HG03135 (cell line): ENCODE data around the gene RSPH4A.
"Not testable (repeated sequence)": the region's sequence is repeated elsewhere in the genome, so short reads cannot be mapped to it uniquely, and the experiment has no call there.

Experiments used
- ATAC-seq: cut with Tn5 transposase; IDR thresholded peaks from one replicate; pipeline ENCODE4 v1.9.1; 2021; ENCODE audit warnings: mild to moderate bottlenecking, moderate library complexity; ENCODE audit not compliant: unreplicated experiment

Gene RSPH4A

DNA sequence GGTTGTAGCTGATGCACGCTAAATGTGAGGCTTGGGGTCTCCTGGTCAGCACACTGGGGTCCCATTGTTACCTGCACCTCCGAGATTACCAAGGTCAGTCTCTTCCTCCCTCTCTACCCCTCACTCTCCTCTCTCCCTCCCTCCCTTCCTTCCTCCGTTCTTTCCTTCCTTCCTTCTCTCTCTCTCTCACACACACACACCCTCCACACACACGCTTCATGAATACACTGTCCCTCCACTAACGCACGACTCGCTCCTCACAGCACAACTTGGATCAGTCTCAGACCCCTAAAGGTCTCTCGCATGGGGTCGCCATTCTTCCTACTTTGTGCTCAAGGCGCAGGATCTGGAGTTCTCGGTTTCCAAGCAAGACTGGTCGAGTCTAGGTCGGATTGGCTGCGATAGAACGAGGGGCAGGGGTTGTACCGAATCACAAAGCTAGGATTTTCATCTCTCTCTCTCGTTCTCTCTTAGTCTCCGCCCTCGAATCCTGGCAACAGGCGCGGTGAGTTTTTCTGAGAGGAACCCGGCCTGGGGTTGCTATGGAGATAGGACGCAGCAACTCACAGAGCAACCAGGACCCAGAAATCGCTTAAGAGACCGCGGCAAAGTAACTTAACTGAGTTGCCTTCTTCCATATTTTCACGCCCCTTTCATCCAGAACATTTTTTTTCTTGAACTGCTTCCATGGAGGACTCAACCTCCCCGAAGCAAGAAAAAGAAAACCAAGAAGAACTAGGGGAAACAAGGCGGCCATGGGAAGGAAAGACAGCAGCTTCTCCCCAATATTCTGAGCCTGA, at the start of gene RSPH4A:
RSPH4A (plus strand) TSS at position 543 of the 800 bp plus-strand sequence; CDS start at position 688, 145 bp downstream.
- peak; percentile 99 for ATAC-seq

DNA sequence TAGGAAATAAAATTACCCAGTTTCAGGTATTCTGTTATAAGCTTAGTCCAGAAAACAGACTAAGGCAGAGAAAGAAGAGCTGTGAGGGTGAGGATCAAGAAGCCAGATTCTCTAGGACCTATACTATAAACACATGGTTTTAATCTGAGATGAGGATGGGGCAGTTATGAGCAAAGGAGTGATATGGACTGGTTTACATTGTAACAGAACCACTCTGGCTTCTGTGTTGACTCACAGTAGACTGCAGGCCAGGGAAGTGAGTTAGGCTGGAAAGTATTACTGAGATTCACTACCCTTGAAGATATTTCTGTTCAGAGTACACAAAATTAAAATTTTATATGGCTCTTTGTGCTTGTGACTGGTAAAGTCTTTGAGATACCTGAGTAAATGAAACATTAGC, 48.2 kb upstream of the RSPH4A start:
- no peak for ATAC-seq

DNA sequence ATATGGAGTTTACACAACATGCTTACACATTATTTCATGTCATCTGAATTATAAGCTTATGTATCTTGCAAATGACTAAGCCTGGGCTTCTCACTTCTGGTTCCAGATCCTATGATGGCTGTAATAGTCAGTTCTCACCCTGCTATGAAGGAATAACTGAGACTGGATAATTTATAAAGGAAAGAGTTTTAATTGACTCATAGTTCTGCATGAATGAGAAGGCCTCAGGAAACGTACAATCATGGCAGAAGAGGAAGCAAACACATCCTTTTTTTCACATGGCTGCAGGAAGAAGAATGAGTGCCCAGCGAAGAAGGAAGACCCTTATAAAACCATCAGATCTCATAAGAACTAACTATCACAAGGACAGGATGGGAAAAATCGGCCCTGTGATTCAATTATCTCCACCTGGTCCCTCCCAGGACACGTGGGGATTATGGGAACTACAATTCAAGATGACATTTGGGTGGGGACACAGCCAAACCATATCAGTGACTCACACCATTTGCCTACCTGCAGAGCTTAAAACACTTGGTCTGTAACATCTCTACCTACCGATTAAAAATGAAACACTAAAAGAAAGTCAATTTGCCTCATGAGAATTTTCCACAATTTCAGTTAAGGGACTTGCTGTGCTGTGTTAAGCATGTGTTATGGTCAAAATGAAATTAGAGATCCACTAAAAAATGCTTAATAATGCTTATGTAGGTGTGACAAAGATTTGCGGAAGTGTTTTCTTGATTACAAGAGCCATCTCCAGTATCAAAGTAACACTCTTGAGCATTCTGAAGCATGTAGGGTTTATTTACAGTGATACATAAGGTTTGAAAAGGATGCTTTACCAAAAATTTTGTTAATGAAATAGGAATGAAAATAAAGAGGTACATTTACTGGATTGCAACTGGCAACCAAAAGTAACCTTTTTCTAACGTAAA, 47.2 kb upstream of the RSPH4A start:
- ATAC-seq = no peak

DNA sequence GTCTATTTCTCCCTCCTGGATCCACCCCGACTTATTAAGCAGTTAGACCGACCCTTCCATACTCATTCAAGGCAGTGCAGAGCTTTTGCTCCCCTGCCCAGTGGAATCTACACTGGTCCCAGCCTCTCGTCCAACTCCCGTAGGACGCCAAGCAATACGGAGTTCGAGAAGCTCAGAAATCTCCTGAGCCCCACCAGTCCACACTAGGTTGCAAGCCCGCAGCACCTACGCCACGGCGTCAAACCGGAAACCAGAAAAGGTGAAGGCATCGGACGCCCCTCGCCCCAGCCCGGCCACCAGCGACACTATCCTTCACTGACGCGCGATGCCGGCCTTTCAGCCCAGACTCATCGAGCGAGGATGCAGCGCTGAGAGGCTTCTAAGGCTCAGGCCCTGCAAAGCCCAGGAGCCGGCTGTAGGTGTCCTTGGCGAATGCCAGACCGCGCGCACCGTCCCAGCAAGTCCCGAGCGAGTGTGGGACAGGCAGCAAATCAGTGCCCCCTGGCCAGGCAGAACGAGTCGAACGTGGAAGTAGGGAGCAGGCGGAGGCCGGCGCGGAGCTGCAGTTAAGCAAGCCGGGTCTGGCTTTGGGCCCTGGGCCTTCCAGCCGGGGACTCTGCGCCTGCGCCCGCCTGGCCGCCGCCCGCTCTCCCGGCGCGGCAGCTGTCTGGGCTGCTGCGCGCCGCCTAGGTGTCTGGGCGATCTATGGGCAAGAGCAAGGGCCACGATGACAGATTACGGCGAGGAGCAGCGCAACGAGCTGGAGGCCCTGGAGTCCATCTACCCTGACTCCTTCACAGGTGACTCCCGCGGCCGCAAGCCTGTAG, 45.2 kb upstream of the RSPH4A start, which contains the start of gene RWDD1:
RWDD1 (plus strand) TSS at position 649 of the 827 bp plus-strand sequence; CDS start at position 728, 79 bp downstream.
- ATAC-seq = peak; percentile 97

DNA sequence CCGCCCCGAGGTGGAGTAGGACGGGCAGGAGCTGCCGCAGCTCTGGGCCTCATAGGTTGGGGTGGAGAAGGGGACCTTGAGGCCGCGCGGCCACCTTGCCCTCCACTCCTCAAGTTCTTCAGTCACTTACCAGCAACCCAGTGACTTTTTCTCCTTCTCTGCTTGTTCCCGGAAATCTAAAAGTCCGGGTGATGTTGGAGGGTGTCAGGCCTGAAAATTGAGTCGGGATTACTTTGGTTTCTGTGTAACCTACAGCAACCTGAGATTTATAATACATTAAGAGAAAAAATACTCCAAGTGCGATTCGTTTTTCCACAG, 44.6 kb upstream of the RSPH4A start:
- ATAC-seq = no peak

DNA sequence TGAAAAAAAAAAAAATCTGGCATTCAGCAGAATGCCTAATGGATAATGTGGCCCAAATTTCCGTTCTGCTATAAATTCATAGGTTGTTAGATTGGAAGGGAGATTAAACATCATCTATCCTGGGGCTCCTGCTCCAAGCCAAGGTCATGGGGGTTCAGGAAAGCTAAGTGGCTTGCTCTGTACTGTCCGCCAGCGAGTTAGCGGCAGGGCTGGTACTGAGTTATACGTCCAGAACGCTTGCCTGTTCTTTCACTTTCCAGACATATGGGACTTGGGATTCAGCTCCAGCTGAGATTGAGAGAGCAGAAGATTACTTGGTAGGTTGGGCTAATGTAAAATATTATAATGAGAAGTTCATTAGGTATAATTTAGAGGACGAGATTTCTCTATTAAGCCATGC, 44.1 kb upstream of the RSPH4A start:
- ATAC-seq = no peak

DNA sequence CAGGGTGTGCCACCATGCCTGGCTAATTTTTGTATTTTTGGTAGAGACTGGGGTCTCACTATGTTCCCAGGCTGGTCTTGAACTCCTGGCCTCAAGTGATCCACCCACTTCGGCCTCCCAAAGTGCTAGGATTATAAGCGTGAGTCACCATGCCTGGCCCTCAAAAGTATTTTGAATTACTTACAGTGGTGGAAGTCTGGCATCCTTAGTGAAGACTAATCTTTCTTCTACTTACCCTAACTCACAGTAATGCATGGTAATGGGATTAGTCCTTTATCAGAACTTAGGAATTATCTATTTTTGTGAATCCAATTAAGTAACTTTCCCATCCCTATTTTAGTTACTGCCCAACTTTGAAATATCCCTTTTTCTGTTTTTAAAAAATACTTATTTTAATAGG, 41.1 kb upstream of the RSPH4A start:
- ATAC-seq = no peak

DNA sequence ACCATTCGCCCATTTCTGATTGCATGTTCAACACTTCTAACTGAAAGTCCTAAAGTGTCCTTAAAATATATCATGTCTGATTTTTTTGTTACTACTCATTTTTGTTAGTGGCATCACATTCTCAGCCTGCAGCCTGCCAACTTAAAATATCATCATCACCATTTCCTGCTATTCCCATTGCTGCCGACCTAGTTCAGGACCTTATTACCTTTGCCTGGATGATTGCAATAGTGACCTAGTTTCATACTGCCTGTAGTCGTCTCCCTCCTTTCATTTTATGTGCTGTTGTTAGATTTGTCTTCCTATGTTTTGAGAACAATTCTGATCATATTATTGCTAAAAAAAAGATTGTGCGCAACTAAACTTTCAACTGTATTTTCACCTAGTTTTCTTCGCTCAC, 38.8 kb upstream of the RSPH4A start:
- ATAC-seq = no peak

DNA sequence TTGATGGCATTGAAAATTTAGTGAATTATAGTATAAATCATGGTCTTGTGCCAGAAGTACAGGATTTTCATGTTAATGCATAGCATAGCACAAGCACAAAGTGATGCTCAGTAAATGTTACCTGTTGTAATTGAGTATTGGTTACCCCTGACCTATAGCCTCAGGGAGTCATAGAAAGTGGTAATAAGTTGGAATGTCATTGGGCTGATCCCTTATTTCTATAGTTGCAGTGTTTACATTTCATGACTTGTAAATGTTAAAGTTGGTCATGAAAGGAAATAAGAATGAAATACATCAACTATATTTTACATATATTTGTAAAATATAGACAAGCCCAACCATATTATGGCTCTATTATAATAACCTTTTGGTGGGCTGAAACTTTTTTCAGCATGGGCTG, 37.9 kb upstream of the RSPH4A start:
- no peak for ATAC-seq

DNA sequence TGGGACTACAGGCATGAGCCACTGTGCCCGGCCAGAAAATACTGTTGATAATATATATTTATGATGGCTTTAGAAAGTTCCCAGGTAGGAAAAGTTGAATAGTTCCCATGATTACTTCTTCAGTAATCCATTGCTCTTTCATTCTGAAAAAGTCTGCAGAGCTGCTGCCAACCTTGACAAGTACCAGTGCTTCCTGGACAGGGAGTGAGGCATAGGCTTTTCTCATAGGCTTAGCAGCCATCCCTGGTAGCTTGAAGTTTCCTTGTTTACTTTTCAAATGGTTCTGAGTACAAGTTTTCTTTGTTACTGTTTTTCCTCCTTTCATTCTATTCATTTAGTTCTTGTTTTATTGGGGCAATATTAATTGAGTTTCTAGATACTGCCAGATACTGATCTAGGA, 37.1 kb upstream of the RSPH4A start:
- ATAC-seq = no peak

DNA sequence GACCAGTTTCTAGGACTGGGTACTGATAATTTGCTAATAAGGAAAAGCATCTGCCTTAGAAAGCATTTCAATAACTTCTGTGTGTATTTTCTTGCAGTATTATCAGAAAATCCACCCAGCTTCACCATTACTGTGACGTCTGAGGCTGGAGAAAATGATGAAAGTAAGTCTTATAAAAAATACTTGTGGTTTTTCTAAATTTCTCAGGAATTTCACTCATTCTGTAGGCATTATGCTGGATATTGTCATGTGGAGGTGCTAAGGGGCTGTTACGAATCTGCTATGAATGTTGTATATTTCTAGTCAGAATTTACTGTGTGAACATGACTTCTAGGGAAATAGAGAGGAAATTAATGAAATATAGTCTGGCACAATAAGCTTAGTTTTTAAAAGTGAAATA, 36.1 kb upstream of the RSPH4A start:
- no peak for ATAC-seq

DNA sequence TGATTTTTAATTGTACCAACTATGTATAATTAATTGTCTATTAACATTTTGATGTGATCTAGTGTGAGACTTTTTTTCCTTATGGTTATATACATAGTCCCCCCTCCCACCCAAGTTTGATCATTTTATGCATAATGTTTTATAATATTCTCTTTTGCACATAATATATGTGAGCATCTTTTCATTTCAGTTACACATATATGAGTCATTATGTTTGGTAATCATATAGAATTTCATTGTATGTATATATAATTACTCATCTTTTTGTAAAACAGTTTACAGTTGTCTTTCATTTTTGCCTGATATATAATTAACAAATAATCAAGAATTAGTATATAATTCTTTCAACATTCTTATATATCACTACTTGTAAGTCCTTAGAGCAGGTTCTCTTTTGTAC, 30.0 kb upstream of the RSPH4A start:
- no peak for ATAC-seq

DNA sequence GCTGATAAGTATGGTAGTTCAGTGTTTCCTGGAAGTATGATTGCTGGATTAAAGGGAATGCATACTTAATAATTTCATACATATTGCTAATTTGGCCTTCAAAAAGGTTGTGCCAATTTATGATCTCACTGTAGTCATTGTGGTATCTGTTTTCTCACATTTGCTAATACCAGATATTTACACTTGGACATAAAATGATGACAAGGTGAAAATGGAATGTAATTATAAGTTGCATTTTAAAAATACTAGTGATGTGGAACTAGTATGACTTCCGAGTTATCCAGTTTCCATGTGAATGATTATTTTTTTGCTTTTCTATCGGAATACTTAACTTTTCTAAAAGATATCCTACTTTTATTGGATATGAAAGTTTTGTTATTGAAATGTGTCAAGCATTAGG, 29.5 kb upstream of the RSPH4A start:
- no peak for ATAC-seq

DNA sequence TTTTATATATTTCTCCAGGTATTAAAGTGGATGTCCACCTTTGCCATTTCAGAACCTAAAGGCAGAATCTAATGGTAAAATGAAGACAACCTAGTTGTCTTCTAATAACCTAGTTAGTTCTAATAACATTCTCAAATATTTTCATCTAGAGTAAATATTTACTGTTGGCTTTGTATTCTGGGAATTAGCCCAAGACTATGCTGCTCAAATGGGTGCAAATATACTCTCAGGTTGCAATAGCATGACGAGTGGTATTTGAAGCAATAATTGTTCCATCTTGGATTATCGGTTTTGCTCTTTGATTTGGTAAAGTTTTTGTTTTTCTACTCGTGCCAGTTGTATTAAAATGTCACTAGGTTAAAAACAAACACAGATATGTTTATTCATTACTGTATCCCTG, 21.0 kb upstream of the RSPH4A start:
- ATAC-seq = no peak

DNA sequence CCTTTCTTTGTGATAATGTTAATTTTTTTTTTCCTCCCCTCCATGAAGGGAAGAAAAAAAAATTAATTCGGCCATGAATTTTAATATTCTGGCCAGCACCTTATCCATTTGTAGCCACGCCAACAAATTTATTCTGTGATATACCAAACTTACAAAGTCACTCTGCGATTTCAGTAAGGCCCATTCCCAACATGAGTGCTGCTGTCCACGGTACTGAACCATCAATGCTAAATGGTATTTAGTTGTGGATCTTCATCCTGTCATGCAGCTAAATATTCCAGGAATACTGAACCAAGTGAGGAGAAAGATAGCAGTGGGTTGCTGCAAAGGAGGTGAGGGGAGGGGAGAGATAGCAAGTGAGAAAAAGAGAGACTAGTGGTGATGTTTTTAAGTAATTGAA, 19.5 kb upstream of the RSPH4A start:
- ATAC-seq = no peak

DNA sequence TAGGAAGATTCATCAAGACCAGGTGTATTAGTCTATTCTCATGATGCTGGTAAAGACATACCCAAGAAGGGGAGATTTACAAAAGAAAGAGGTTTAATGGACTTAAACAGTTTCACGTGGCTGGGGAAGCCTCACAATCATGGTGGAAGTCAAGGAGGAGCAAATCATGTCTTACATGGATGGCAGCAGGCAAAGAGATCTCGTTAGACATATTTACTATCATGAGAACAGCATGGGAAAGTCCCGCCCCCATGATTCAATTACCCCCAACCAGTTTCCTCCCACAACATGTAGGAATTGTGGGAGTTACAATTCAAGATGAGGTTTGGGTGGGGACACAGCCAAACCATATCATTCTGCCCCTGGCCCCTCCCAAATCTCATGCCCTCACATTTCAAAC, 12.4 kb upstream of the RSPH4A start:
- ATAC-seq = not testable (repeated sequence)

DNA sequence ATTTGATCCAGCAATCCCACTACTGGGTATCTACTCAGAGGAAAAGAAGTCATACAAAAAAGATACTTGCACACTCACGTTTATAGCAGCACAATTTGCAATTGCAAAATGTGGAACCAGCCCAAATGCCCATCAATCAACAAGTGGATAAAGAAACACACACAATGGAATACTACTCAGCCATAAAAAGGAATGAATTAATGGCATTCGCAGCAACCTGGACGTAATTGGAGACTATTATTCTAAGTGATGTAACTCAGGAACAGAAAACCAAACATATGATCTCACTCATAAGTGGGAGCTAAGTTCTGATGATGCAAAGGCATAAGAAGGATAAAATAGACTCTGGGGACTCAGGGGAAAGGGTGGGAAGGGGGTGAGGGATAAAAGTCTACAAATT, 11.4 kb upstream of the RSPH4A start:
- ATAC-seq = not testable (repeated sequence)

DNA sequence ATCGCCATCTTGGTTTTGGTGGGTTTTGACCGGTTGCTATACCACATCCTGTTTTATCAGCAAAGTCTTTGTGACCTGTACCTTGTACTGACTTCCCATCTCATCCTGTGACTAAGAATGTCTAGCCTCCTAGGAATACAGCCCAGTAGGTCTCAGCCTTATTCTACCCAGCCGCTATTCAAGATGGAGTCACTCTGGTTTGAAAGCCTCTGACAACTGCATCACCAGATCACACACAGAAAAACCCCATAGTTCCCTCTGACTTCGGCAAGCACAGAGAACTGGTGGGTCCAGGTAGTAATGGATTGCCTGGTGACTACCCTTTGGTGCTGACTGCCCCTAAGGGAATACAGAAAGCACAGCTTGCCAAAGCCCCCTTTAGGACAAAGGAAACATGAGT, 10.3 kb upstream of the RSPH4A start:
- ATAC-seq = no peak

DNA sequence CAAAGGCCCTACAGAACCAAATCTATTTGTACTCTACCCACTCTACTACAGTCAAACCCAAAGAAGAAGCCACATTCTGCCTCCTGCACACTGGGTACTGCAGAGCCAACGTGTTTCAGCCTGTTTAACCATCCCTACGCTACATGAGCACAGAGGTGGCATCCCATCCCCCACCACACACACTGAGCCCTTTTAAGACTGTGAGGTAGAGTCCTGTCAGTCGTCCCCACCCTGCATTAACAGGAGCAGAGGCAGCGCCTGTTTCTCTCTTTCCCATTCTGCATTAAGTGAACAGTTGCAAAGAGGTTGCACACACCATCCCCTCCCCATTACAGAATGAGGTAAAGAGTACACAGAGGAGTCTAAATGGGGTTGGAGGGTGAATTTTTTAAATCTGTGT, 5.2 kb upstream of the RSPH4A start:
- no peak for ATAC-seq

DNA sequence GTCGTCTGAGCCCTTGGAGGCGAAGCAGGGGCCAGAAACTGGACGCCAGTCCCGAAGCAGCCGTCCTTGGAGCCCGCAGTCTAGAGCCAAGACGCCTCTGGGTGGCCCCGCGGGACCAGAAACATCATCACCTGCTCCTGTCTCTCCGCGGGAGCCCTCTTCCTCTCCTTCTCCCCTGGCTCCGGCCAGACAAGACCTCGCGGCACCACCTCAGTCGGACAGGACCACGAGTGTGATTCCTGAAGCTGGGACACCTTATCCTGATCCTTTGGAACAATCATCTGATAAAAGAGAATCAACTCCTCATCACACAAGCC, 416 bp downstream of the RSPH4A start:
- no peak for ATAC-seq

DNA sequence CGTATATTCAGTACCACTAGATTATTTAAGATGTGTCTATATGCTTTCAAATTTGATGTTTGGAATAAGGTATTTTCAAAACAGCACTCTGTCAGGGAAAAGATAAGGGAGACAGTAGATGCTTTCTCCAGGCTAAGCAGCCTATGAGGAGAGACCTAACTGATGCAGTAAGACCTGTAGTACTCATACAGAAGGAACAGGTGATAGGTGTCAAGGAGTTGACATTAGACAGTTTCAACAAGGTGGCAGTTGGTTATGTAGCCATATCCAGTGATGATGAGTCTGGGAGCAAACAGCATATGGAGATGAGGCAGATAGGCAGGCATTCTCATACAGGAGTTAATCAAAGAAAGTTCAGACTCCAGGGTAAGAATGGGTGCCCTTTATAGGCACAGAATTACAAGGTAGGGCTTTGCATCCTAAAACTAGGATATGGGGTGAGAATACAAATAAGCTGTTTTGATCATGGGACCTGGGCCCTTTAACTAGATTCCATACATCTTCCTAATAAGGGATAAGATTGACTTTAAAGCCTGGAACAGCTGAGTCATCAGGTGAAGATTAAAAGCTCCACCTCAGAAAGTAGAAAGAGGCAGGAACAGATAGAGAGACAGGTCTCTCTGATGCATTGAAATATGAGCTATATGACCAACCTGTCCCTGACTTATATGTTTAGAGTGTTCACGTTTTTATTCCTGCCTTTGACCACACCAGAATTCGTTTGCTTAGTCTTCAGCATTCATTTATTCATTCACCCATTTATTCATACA, 7.9 kb downstream of the RSPH4A start:
- ATAC-seq = no peak
